ENCODE data around the gene BICC1.
"Not testable (repeated sequence)": the region's sequence is repeated elsewhere in the genome, so short reads cannot be mapped to it uniquely, and the experiment has no call there.

Gene BICC1

DNA sequence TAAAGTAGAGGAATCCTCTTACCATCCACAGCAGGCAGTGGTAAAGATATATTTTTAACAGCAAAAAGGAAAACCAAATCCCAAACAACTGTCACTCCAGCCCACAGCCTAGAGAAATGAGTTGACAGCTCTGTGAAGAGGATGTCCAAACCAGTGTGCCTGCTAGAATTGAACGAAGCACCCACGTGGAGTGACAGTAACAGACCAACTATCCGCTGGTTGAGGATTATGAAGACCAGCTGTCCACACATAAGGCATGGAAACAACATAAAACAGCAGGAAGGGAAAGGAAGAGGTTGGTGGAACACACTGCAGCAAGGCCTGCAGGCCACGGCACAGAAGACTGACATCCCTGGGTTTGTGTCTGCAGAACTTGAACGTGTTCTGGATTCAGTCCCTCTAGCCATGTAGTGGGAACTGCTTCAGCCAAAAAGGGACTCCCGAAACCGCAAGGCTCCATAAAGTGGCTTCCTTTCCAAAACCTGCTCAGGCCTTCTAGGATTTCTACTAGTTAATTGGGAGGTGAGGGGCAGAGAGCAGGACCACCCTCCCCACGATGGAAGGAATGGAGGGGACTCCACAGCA is 324.4 kb downstream of the BICC1 start:
- no peak for DNase-seq

DNA sequence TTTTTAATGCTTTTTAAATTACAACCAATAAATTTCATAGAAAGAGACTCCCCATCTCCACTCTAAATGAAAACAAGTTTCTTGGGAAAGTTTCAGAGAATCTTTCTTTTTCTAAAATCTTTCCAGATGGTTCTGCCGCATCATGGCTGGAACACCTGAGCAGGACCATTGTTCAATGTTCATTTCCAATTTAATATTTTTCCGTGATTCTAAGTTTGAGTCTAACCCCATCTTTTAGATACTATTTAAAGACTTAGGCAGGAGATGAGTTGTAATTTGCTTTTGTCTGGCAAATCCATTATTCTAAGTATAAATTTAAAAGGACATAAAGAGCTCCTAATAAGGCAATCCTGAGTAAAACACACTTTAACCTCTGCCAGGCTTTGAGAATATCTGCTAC is 325.2 kb downstream of the BICC1 start:
- DNase-seq, result no peak

DNA sequence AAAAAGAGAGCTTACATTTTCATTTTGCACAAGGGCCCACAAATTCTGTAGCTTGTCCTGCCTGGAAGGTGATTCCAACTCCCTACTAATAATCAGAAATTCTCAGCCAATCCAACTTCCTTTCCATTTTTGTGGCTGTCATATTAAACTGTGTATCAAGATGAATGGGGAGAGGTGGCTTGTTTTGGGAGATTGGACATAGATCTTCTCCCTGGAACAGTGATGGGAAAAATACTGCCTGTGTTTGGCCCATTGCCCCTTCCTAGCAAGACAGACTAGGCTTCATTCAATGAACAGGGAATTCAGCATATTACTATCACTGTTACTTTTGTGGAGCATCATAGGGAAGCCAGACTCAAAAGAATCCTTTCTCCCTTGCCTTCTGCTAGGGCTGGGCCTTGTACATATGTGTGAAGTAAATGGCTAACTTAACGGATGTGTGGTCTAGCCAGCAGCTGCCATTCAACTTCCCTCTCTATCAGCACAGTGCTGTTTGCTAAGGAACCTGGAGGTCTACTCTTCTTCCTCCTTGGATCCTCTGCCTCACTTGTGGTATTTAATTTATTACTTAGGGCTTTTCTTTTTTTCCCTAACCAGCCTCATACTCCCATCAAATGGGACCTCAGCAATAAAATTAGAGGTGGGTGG is 326.0 kb downstream of the BICC1 start:
- no peak for DNase-seq

GRCh38 chr10:58839771-58840170 is 327.1 kb downstream of the BICC1 start:
- DNase-seq, result no peak

DNA sequence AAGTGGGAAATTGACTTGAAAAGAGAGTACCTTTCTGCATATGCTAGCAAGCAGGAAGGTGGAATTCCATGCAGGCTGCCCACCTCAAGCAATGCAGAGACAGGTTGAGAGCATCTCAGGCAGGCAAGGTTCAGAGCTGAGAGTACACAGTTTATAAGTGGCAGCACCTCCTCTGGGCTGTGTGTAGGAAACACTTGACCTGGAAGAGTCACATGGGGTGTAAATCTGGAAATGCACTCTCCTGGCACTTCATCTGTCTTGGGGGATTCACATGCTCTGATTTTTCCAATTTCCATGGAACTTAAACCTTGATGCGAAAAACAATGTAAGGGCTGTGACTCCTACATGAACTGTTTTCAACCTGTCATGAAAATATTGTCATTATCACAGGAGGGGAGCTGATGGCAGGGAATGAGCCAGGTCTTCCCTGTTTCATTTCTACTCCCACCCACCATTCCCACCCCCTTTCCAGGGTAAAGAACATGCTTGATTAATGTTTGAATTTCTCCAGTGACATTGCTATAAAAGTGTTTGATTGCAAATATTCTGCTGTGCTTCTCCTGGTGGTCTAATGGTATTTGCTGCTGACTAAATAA is 328.3 kb downstream of the BICC1 start:
- no peak for DNase-seq

DNA sequence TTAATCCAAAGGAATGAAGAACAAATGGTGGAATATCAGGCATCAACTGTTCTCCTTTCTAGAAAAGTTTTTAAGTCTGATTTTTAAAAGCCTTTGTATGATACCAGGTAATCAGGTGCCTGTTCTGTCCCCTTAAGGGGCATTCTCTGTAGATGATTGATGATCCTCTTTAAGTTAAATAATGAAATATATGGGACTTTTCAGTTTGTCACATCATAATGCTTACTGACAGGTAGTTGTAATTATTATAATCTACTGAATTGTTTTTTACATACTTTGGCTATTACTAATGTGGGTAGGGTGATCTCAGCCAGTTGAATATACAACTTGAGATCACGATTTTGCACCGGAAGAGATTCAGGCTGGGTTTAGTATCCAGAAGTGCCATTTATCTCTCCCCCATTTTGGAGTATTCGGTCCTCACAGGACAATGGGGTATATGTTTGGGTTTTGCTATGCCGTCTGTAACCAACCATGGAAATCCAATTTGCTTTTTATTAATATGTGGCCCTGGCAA is 330.2 kb downstream of the BICC1 start:
- DNase-seq, result no peak

DNA sequence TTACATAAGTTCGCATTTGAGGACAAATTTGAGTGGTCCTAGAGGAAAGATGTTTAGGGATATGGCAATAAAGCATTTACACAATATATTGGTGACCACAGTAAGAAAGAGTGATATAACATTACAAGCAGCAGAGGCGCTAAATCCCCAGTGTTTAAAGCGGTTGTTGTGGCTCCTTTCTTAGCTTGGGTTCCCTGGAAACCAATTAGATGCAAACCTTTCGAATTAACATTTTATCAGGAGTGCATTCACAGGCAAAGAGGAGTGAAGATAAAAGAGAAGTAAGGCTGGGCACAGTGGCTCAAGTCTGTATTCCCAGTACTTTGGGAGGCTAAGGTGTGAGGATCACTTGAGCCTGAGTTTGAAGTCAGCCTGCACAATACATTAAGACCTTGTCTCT is 331.1 kb downstream of the BICC1 start:
- no peak for DNase-seq

- no peak for DNase-seq
Measured at GRCh38 chr10:58844680-58845079, 332.0 kb downstream of the BICC1 start.

DNA sequence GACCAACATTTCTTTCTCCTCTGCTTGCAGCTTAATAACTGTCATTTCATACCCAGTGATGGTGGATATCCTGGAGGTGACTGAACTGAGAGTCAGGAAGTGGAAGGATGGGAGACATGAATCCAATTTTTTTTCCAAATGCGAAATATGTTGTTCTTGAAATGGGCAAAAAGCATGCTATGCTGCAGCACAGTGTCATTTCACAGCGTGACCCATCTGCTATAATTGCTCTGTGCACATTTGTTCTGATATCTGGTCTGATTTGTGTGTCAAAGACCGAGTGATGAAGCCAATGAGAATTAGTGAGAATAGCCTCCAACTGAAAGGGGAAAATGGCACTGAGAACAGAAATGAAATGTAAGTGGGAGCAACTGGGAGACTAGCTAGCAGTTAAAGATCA is 334.2 kb downstream of the BICC1 start:
- DNase-seq, result no peak

- no peak for DNase-seq
Measured at GRCh38 chr10:58851606-58852005, 338.9 kb downstream of the BICC1 start.

- DNase-seq, result no peak
Measured at GRCh38 chr10:58853668-58854067, 341.0 kb downstream of the BICC1 start.

- DNase-seq, result no peak
Measured at GRCh38 chr10:58854811-58855210, 342.1 kb downstream of the BICC1 start.

DNA sequence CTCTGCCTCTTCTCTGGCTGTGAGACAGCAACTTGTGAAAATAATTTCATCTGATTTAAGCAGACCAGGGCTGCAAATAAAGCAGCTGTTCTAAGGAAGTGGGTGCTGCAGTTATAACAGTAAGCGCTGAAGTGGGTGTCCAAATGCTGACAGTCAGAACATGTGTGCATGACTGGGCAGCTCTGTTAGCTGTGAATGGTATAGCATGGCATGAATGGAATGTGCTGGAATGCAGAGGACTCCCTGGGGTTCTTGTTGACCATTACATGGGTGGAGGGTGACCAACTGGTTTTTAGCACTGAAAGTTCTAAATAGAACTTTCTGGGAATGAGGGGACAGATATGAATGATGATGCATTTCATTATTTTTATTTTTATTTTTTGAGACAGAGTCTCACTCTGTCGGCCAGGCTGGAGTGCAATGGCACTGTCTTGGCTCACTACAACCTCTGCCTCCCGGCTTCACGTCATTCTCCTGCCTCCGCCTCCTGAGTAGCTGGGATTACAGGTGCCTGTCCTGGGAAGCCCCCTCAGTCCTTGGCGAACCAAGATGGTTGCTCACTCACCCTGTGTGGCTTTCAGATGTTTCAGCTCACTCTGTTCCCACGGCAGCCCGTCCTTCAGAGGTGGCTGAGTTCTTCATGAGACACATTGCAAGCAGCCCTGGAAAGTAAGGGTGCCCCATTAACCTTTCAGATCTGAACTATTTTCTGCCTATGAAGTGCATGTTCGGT is 344.0 kb downstream of the BICC1 start:
- no peak for DNase-seq

- no peak for DNase-seq
Measured at GRCh38 chr10:58857251-58857805, 344.7 kb downstream of the BICC1 start.

- not testable (repeated sequence) for DNase-seq
Measured at GRCh38 chr10:58858123-58858522, 345.5 kb downstream of the BICC1 start.

GRCh38 chr10:58859526-58859925 is 346.9 kb downstream of the BICC1 start:
- no peak for DNase-seq

GRCh38 chr10:58867683-58868082 is 355.0 kb downstream of the BICC1 start:
- DNase-seq, result no peak

- no peak for DNase-seq
Measured at GRCh38 chr10:58868736-58869435, 356.2 kb downstream of the BICC1 start.

GRCh38 chr10:58870070-58870469 is 357.4 kb downstream of the BICC1 start:
- DNase-seq, result no peak

- no peak for DNase-seq
Measured at GRCh38 chr10:58873161-58873560, 360.5 kb downstream of the BICC1 start.

All from hematopoietic multipotent progenitor cell treated with erythropoietin and hydrocortisone succinate and interleukin-3 and kit ligand, for 6 days (in vitro differentiated cells).